ACC112 (cell line): ENCODE measurements around the gene WSCD2.

Experiments used
- H2AFZ ChIP-seq: fragments of 200-600 bp; sonication (generic); one replicate; pipeline ENCODE4 v1.6.0; 2017; ENCODE audit warnings: antibody characterized with exemption, low read length; ENCODE audit not compliant: unreplicated experiment
- H3K27ac ChIP-seq: fragments of 200-600 bp; sonication (generic); 2 replicates; pipeline ENCODE4 v1.5.1; 2014; ENCODE audit warnings: low read depth, mild to moderate bottlenecking, antibody characterized with exemption, low read length, moderate library complexity
- H3K27me3 ChIP-seq: fragments of 200-600 bp; sonication (generic); 2 replicates; pipeline ENCODE4 v1.6.1; 2014; ENCODE audit warnings: mild to moderate bottlenecking, antibody characterized with exemption, low read length, moderate library complexity, mixed read lengths; ENCODE audit not compliant: insufficient read depth
- H3K36me3 ChIP-seq: fragments of 200-600 bp; sonication (generic); 2 replicates; pipeline ENCODE4 v1.6.1; 2016; ENCODE audit warnings: mild to moderate bottlenecking, antibody characterized with exemption, low read length, moderate library complexity, mixed read lengths; ENCODE audit not compliant: insufficient read depth
- H3K4me1 ChIP-seq: fragments of 200-600 bp; sonication (generic); one replicate; pipeline ENCODE4 v1.6.1; 2016; ENCODE audit warnings: low read length, mixed read lengths; ENCODE audit not compliant: insufficient read depth, unreplicated experiment, control insufficient read depth
- H3K4me3 ChIP-seq: fragments of 200-600 bp; sonication (generic); 2 replicates; pipeline ENCODE4 v1.5.1; 2014; ENCODE audit warnings: mild to moderate bottlenecking, low read depth, low read length
- H3K79me2 ChIP-seq: fragments of 200-600 bp; sonication (generic); one replicate; pipeline ENCODE4 v1.6.0; 2016; ENCODE audit warnings: low read length; ENCODE audit not compliant: control insufficient read depth, unreplicated experiment, insufficient read depth

WSCD2 gene

DNA sequence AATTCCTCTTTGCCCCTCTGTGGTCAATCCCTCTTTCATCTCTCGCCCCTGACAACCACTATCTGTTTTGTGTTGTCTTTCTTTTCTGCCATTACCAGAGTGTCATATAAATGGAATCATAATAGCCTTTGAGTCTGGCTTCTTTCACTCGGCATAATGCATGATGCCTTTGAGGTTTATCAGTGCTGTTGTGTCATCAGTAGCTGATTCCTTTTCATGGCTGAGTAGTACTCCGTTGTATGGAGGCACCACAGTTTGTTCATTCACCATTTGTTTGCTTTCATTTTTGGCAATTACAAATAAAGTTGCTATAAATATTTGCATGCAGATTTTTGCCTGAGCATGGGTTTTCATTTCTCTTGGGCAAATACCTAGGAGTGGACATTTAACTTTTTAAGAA lies 47.2 kb downstream of the WSCD2 start:
- Histone ChIP-seq H3K79me2 (no peaks in the 10 kb centered on the region), H2AFZ (no peak overlapping the region), H3K4me3 (no peak overlapping the region), H3K36me3 (no peaks in the 10 kb centered on the region), H3K27ac (no peak overlapping the region), H3K4me1 (no peaks in the 10 kb centered on the region), H3K27me3 (peaks cover 14% of the 10 kb centered on the region; the same call in 1 of the 2 replicates)

DNA sequence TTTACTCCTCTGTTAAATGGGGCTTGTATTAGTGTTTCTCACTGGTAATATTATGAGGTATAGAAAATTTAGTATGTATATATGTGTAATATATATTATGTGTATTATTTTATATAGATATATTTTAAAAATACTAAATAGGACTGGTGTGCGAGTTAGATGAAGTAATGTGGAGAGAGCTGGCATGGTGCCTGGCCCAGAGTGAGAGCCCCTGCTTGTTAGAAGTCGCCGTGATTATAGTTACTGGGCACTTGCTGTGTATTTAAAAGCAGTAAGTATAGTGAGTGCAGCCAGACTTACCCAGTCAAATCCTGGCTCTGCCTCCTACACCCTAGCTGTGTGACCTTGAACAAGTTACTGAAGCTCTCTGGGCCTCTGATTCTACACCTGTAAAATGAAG lies 48.0 kb downstream of the WSCD2 start:
- Histone ChIP-seq H3K4me3 (no peak overlapping the region), H3K79me2 (no peaks in the 10 kb centered on the region), H3K27me3 (peaks cover 16% of the 10 kb centered on the region; the same call in 1 of the 2 replicates)

GRCh38 chr12:108179305-108179704 lies 50.2 kb downstream of the WSCD2 start:
- no peak overlapping the region for H2AFZ ChIP-seq
- H3K36me3 ChIP-seq: no peaks in the 10 kb centered on the region
- no peak overlapping the region for H3K4me3 ChIP-seq
- H3K4me1 ChIP-seq: no peaks in the 10 kb centered on the region
- H3K79me2 ChIP-seq: no peaks in the 10 kb centered on the region
- no peak overlapping the region for H3K27ac ChIP-seq
- H3K27me3 ChIP-seq: peaks cover 13% of the 10 kb centered on the region; the same call in 1 of the 2 replicates

More for the DNA sequence above, 48.0 kb downstream of the WSCD2 start:
- Histone ChIP-seq H3K36me3 (no peaks in the 10 kb centered on the region), H2AFZ (no peak overlapping the region), H3K4me1 (no peaks in the 10 kb centered on the region), H3K27ac (no peak overlapping the region)

DNA sequence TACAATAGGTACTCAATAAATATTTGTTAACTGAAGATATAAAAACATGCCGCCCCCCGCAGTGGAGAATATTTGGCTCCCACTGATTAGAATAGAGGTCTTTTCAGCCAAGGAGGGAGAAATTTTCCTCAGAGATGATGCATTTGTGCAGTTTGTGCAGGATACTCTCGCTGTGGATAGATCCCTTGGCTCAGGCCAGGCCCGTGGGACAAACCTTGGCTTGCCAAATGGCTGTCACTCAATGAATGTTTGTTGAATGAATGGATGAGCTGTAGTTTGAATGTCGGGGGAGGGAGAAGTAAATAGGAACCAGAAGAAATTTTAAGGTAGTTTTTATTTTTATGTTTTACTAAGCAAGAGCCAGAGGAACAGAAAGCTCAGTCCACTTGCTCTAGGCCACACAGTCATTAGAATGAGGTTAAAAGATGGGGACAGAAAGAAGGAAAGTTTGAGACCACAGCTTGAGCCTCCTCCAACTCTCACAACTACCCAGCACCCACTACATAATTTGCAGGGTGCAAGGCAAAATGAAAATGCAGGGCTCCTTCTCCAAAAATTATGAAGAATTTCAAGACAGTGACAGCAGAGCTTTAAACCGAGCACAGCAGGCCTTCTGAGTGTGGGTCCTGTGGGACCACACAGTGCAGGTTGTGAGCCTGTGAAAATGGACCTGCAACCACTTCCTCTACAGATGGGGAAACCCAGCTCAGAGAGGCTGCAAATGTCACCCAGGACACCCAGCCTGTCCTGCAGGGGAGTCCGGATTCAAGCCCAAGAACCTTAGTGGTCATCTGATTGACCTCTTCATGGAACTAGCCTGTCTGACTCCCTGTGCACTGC lies 51.4 kb downstream of the WSCD2 start:
- H3K27me3 ChIP-seq: peaks cover 13% of the 10 kb centered on the region; the same call in 1 of the 2 replicates
- no peak overlapping the region for H3K27ac ChIP-seq
- H3K4me1 ChIP-seq: no peaks in the 10 kb centered on the region
- no peak overlapping the region for H2AFZ ChIP-seq
- H3K4me3 ChIP-seq: no peak overlapping the region
- no peaks in the 10 kb centered on the region for H3K36me3 ChIP-seq
- H3K79me2 ChIP-seq: no peaks in the 10 kb centered on the region

DNA sequence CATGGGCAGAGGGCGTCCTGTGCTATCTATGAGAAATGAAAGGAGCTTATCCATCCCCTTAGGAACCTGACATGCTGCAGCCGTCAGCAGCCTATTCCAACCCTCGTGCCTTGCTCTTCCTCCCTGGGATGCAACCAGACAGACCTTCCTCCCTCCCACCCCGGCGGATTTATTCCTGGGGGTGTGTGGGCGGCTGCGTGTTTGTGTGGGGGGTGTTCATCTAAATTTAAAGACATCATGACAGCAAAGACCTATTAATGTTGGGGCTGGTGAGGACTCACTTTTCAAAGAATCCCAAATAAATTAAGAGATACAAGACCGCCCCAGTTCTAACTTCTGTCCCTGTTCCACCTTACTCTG lies 52.0 kb downstream of the WSCD2 start:
- peaks cover 13% of the 10 kb centered on the region; the same call in 1 of the 2 replicates for H3K27me3 ChIP-seq

DNA sequence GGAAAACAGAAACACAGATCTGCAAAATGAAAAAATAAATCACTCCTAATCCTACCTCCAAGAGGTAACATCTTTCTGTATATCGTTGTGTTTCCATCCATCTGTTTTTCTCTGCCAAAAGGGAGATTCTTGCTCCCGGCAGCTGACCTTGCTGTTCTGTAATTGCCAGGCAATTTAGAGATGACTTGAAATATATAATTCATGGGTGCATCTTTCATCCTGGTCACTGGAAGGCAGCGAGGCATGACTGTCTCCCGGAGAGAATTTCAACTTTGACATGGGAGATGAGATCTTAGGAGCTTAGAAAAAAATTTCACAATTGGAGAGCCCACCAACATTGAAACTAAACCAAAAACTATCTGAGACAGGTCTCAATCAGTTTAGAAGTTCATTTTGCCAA lies 53.0 kb downstream of the WSCD2 start:
- Histone ChIP-seq H3K27ac (no peak overlapping the region), H3K4me1 (no peaks in the 10 kb centered on the region), H2AFZ (no peak overlapping the region), H3K79me2 (no peaks in the 10 kb centered on the region), H3K36me3 (no peaks in the 10 kb centered on the region), H3K4me3 (no peak overlapping the region), H3K27me3 (peaks cover 13% of the 10 kb centered on the region; the same call in 1 of the 2 replicates)

More for the DNA sequence above, 52.0 kb downstream of the WSCD2 start:
- H3K4me3 ChIP-seq: no peak overlapping the region
- no peaks in the 10 kb centered on the region for H3K79me2 ChIP-seq
- H3K27ac ChIP-seq: no peak overlapping the region
- no peak overlapping the region for H2AFZ ChIP-seq
- H3K4me1 ChIP-seq: no peaks in the 10 kb centered on the region
- H3K36me3 ChIP-seq: no peaks in the 10 kb centered on the region

DNA sequence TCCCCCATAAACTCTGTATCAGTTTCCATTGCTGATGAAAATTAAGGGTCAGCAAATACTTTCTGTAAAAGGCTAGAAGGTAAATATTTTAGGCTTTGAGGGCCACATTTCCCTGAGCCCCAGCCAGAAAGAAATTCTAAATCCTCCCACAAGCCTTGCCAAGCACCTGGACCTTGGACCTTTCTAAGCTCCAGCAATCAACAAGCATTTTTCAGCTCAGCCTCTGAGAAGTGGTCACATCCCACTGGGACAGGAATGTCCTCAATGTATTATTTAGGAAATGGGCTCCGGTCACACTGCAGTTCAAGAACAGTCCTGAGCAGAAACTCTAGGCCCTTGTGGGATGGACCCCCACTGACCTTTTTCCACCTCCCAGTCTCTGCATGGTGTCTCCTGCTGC lies 55.9 kb downstream of the WSCD2 start:
- Histone ChIP-seq H3K4me1 (no peaks in the 10 kb centered on the region), H3K36me3 (no peaks in the 10 kb centered on the region), H3K4me3 (no peak overlapping the region), H3K27me3 (peaks cover 14% of the 10 kb centered on the region; the same call in 1 of the 2 replicates), H3K79me2 (no peaks in the 10 kb centered on the region), H3K27ac (no peak overlapping the region), H2AFZ (no peak overlapping the region)

DNA sequence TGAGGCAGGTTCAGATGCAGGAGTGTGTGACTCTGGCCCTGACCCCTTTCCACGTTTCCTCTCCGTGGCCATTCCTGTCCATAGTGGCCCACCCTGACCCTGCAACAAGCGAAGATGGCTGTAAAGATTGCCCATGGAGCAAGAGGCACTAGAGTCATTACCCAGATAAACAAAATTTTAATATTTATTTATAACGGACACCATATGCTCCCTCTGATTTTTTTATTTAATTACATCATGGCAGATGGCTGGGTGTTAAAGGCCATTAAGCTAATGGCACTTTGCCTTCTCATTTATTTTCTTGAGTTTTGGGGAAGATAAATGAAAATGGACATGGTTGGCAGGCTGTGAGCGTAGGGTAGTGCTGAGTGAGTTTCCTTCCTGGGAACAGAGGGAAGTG lies 58.7 kb downstream of the WSCD2 start:
- no peak overlapping the region for H2AFZ ChIP-seq
- no peak overlapping the region for H3K27ac ChIP-seq
- no peak overlapping the region for H3K4me3 ChIP-seq
- no peaks in the 10 kb centered on the region for H3K79me2 ChIP-seq
- H3K4me1 ChIP-seq: no peaks in the 10 kb centered on the region
- peaks cover 3% of the 10 kb centered on the region; the same call in 1 of the 2 replicates for H3K27me3 ChIP-seq
- H3K36me3 ChIP-seq: no peaks in the 10 kb centered on the region

- H3K4me1 ChIP-seq: no peaks in the 10 kb centered on the region
- no peaks in the 10 kb centered on the region for H3K79me2 ChIP-seq
- H3K27me3 ChIP-seq: peaks cover 3% of the 10 kb centered on the region
- no peak overlapping the region for H3K4me3 ChIP-seq
- H3K36me3 ChIP-seq: no peaks in the 10 kb centered on the region
- no peak overlapping the region for H3K27ac ChIP-seq
- H2AFZ ChIP-seq: no peak overlapping the region
Measured at GRCh38 chr12:108190529-108190928, 61.4 kb downstream of the WSCD2 start.

- no peaks in the 10 kb centered on the region for H3K79me2 ChIP-seq
- H2AFZ ChIP-seq: no peak overlapping the region
- H3K4me1 ChIP-seq: no peaks in the 10 kb centered on the region
- H3K27me3 ChIP-seq: peaks cover 3% of the 10 kb centered on the region
- H3K4me3 ChIP-seq: no peak overlapping the region
- no peaks in the 10 kb centered on the region for H3K36me3 ChIP-seq
- H3K27ac ChIP-seq: no peak overlapping the region
Measured at GRCh38 chr12:108191086-108191485, 62.0 kb downstream of the WSCD2 start.

DNA sequence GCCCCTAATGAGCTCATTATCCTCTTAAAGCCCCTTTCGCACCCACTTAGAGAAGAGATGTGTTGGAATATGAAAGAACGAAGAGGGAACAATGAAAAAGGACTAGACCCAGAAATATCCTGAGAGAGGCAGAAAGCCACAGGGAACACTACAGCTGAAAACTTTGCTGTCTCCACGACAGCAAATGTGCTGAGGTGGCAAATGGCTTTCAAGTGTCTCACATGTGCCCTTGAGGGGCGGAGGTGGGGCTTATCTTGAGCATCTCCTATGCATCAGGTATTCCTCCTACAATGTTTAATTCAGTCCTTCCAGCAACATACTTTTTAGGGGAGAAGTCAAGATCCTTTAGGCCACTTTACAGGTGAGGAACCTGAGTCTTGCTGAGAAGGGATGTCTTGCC lies 62.9 kb downstream of the WSCD2 start:
- Histone ChIP-seq H3K27ac (no peak overlapping the region), H3K36me3 (no peaks in the 10 kb centered on the region), H2AFZ (no peak overlapping the region), H3K27me3 (peaks cover 3% of the 10 kb centered on the region), H3K79me2 (no peaks in the 10 kb centered on the region), H3K4me1 (no peaks in the 10 kb centered on the region), H3K4me3 (no peak overlapping the region)
